Coronary artery (tissue), 2 donors: ENCODE data around the gene ECT2L.

Source experiments
- DNase-seq: peaks from one replicate; pipeline ENCODE4 v3.0.0-alpha.2; 2017; ENCODE audit warnings: low spot score
- H3K27ac ChIP-seq, 2 donors: fragments of 200-600 bp; sonication (generic); one replicate each; pipeline ENCODE4 v1.5.1; 2016 to 2019
- H3K4me3 ChIP-seq: fragments of 200-600 bp; sonication (generic); 2 replicates; pipeline ENCODE4 v1.5.1; 2016; ENCODE audit warnings: mild to moderate bottlenecking, moderate library complexity
- TF ChIP-seq, protein P1 (sequence below): fragments of 200-600 bp; sonication (generic); IDR thresholded peaks from one replicate; pipeline ENCODE4 v1.5.1; 2019; ENCODE audit warnings: antibody characterized with exemption

The ECT2L gene

DNA sequence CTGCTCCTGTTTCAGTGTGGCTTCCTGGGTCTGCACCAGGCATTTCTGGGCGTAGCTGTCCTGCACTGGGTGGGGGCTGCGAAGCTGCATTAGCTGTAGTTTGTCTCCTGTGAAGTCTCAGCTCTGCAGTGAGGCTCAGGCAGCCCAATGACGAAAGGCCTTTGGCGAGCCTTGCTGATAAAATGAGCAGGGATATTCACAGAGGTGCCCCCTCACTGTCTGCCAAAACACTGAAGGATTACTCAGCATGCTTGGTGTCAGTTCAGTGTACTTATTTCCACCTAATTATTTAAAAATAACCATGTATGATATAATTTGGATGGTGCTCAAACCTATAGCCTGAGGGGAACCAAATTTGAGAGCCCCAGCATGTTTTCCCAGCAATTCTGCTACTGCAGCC lies 73.5 kb downstream of the ECT2L start:
- DNase-seq: no peak
- TF ChIP-seq, protein P1, sequence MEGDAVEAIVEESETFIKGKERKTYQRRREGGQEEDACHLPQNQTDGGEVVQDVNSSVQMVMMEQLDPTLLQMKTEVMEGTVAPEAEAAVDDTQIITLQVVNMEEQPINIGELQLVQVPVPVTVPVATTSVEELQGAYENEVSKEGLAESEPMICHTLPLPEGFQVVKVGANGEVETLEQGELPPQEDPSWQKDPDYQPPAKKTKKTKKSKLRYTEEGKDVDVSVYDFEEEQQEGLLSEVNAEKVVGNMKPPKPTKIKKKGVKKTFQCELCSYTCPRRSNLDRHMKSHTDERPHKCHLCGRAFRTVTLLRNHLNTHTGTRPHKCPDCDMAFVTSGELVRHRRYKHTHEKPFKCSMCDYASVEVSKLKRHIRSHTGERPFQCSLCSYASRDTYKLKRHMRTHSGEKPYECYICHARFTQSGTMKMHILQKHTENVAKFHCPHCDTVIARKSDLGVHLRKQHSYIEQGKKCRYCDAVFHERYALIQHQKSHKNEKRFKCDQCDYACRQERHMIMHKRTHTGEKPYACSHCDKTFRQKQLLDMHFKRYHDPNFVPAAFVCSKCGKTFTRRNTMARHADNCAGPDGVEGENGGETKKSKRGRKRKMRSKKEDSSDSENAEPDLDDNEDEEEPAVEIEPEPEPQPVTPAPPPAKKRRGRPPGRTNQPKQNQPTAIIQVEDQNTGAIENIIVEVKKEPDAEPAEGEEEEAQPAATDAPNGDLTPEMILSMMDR: no peak
- Histone ChIP-seq H3K27ac (no peak overlapping the region), H3K4me3 (no peak overlapping the region)

GRCh38 chr6:138873191-138873590 lies 77.3 kb downstream of the ECT2L start:
- H3K27ac ChIP-seq: no peak overlapping the region

GRCh38 chr6:138882369-138883017 lies 86.6 kb downstream of the ECT2L start:
- DNase-seq: no peak
- H3K27ac ChIP-seq: no peak overlapping the region
- TF ChIP-seq, protein P1: no peak
- H3K4me3 ChIP-seq: no peak overlapping the region

More at GRCh38 chr6:138873191-138873590, 77.3 kb downstream of the ECT2L start:
- H3K4me3 ChIP-seq: no peak overlapping the region
- DNase-seq: no peak
- TF ChIP-seq, protein P1: no peak

- TF ChIP-seq, protein P1: no peak
- no peak for DNase-seq
- Histone ChIP-seq H3K27ac (no peak overlapping the region), H3K4me3 (no peak overlapping the region)
These were observed 89.4 kb downstream of the ECT2L start for GRCh38 chr6:138885156-138885819.

DNA sequence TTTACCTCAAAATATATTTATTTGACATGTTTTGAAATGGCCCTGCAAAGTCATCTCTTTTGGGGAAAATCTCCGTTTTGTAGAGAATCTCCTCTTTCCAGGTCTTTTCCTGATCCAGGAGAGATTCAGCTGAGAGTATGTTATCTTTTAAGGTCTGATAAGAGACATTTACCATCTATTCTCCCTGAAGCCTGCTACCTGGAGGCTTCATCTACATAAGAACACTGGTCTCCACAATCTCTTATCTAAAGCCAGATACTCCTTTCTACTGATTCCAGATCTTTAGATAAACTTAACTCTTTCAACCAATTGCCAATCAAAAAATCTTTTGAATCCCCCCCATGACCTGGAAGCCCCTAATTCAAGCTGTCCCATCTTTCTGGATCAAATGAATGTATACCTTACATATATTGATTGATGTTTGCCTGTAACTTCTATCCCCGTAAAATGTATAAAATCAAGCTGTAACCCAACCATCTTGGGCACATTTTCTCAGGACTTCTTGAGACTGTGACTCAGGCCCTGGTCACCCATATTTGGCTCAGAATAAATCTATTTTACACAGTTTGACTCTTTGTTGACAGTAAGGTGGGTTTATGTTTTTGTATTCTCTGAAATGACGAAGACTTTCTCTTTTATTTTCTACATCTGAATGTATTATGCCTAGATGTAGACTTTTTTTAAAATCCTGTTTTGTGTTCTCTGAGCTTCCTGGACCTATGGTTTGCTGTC lies 95.5 kb downstream of the ECT2L start:
- no peak for DNase-seq
- TF ChIP-seq, protein P1: no peak
- Histone ChIP-seq H3K4me3 (no peak overlapping the region), H3K27ac (no peak overlapping the region)

GRCh38 chr6:138896104-138896756 lies 100.3 kb downstream of the ECT2L start:
- no peak overlapping the region for H3K4me3 ChIP-seq
- TF ChIP-seq, protein P1: no peak
- no peak for DNase-seq
- H3K27ac ChIP-seq: no peak overlapping the region
